ENCODE data around the gene CD276.
"Not testable (repeated sequence)": the region's sequence is repeated elsewhere in the genome, so short reads cannot be mapped to it uniquely, and the experiment has no call there.

The CD276 gene

GRCh38 chr15:73712107-73712506, 27.9 kb downstream of the CD276 start:
- DNase-seq, result no peak

- no peak for DNase-seq
Observed at GRCh38 chr15:73714695-73715301, 30.6 kb downstream of the CD276 start.

- DNase-seq, result no peak
Observed at GRCh38 chr15:73715417-73715816, 31.2 kb downstream of the CD276 start.

- no peak for DNase-seq
Observed at GRCh38 chr15:73716417-73716816, 32.2 kb downstream of the CD276 start.

- DNase-seq, result no peak
Observed at GRCh38 chr15:73717206-73717605, 33.0 kb downstream of the CD276 start.

GRCh38 chr15:73717802-73718201, 33.6 kb downstream of the CD276 start:
- DNase-seq, result no peak

- DNase-seq, result no peak
Observed at GRCh38 chr15:73718694-73719093, 34.5 kb downstream of the CD276 start.

- DNase-seq, result no peak
Observed at GRCh38 chr15:73722425-73722824, 38.2 kb downstream of the CD276 start.

GRCh38 chr15:73723191-73723590, 39.0 kb downstream of the CD276 start:
- no peak for DNase-seq

GRCh38 chr15:73724212-73724611, 40.0 kb downstream of the CD276 start:
- DNase-seq, result no peak

GRCh38 chr15:73727330-73727976, 43.3 kb downstream of the CD276 start:
- no peak for DNase-seq

- DNase-seq, result not testable (repeated sequence)
Observed at GRCh38 chr15:73732051-73732450, 47.9 kb downstream of the CD276 start.

- no peak for DNase-seq
Observed at GRCh38 chr15:73732930-73733329, 48.7 kb downstream of the CD276 start.

- DNase-seq, result no peak
Observed at GRCh38 chr15:73737535-73737934, 53.4 kb downstream of the CD276 start.

GRCh38 chr15:73740152-73741048, 56.2 kb downstream of the CD276 start:
- DNase-seq, result no peak

GRCh38 chr15:73741321-73741836, 57.2 kb downstream of the CD276 start:
- DNase-seq, result no peak

GRCh38 chr15:73744293-73744692, 60.1 kb downstream of the CD276 start:
- DNase-seq, result no peak

GRCh38 chr15:73745073-73745472, 60.9 kb downstream of the CD276 start:
- no peak for DNase-seq

- no peak for DNase-seq
Observed at GRCh38 chr15:73746261-73746660, 62.1 kb downstream of the CD276 start.

- DNase-seq, result no peak
Observed at GRCh38 chr15:73746883-73747282, 62.7 kb downstream of the CD276 start.

GRCh38 chr15:73747847-73748590, 63.8 kb downstream of the CD276 start:
- DNase-seq, result no peak

GRCh38 chr15:73748730-73749129, 64.5 kb downstream of the CD276 start:
- DNase-seq, result no peak

GRCh38 chr15:73749533-73749932, 65.3 kb downstream of the CD276 start:
- DNase-seq, result no peak

Measured in activated T-cell treated with anti-CD3 and anti-CD28 coated beads, Interleukin-2, amount 50 U/mL, for 1 hour (primary cell).